Measurements from ENCODE around the gene DPP3.

DNA sequence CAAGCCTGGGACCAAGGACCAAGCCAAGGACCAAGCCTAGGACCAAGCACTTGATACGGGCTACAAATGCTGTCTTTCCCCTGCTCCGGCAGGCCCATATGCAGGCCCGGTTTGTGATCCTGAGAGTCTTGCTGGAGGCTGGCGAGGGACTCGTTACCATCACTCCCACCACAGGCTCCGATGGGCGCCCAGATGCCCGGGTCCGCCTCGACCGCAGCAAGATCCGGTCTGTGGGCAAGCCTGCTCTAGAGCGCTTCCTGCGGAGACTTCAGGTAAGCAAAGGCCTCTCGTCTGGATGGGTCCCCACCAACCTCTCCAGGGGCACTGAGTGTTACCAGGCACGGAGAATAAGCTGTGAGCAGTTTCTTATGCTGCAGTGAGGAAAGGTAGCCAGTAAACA lies 17.0 kb downstream of the DPP3 start:
- TF ChIP-seq GATA3 (IDR thresholded peaks at IDR 0.05; ENCODE audit: borderline replicate concordance) = no peak
- no peak for TF ChIP-seq KDM5A (IDR thresholded peaks at IDR 0.05)
- no peak for TF ChIP-seq POLR2AphosphoS2 (conservative IDR thresholded peaks at IDR 0.05; ENCODE audit: low read length)
- no peak for TF ChIP-seq EP300 (IDR thresholded peaks at IDR 0.05)
- TF ChIP-seq RNF2 (IDR thresholded peaks at IDR 0.05; ENCODE audit: borderline replicate concordance, low read depth) = no peak
- TF ChIP-seq POLR2A (IDR thresholded peaks at IDR 0.05; ENCODE audit: low read length) = no peak
- no peak for TF ChIP-seq RFX5 (IDR thresholded peaks at IDR 0.05)
- TF ChIP-seq, protein P1, sequence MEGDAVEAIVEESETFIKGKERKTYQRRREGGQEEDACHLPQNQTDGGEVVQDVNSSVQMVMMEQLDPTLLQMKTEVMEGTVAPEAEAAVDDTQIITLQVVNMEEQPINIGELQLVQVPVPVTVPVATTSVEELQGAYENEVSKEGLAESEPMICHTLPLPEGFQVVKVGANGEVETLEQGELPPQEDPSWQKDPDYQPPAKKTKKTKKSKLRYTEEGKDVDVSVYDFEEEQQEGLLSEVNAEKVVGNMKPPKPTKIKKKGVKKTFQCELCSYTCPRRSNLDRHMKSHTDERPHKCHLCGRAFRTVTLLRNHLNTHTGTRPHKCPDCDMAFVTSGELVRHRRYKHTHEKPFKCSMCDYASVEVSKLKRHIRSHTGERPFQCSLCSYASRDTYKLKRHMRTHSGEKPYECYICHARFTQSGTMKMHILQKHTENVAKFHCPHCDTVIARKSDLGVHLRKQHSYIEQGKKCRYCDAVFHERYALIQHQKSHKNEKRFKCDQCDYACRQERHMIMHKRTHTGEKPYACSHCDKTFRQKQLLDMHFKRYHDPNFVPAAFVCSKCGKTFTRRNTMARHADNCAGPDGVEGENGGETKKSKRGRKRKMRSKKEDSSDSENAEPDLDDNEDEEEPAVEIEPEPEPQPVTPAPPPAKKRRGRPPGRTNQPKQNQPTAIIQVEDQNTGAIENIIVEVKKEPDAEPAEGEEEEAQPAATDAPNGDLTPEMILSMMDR (IDR thresholded peaks at IDR 0.05) = no peak
- TF ChIP-seq MAFK (IDR thresholded peaks at IDR 0.05; ENCODE audit: partially characterized antibody) = no peak
- TF ChIP-seq, protein P2, sequence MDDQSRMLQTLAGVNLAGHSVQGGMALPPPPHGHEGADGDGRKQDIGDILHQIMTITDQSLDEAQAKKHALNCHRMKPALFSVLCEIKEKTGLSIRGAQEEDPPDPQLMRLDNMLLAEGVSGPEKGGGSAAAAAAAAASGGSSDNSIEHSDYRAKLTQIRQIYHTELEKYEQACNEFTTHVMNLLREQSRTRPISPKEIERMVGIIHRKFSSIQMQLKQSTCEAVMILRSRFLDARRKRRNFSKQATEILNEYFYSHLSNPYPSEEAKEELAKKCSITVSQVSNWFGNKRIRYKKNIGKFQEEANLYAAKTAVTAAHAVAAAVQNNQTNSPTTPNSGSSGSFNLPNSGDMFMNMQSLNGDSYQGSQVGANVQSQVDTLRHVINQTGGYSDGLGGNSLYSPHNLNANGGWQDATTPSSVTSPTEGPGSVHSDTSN (IDR thresholded peaks at IDR 0.05) = no peak

All from A549 (cell line).